ENCODE measurements around the gene GIPC2. TPM values are rescaled to one million over a fixed set of nuclear protein-coding genes. Genes with fewer than 3 reads are reported as not detected.

GIPC2 gene
- polyA plus RNA-seq, 4 donors: 30.1 to 99.8 (median 51.9) TPM

GRCh38 chr1:78040484-78041089 is 5.2 kb upstream of the GIPC2 start:
- FAIRE-seq (no peak), DNase-seq (no peak)
- no peaks in the 10 kb centered on the region for H3K9me3 ChIP-seq (ENCODE audit: control insufficient read depth in 2 of 2, insufficient read depth in 1 of 2, low read depth in 1 of 2, low read length in 1 of 2)
- peaks cover 0 to 6% (median 0%) of the 10 kb centered on the region in 3 donors for H3K4me1 ChIP-seq (ENCODE audit: control insufficient read depth in 3 of 3, insufficient read depth in 2 of 3, low read depth in 1 of 3, low read length in 2 of 3)
- WGBS, 3 donors: 62 to 78% (median 75%) methylated on average over 3 of the region's 3 CpGs
- no peak overlapping the region for H3K4me3 ChIP-seq (ENCODE audit: low read depth in 1 of 3, low read length in 3 of 3)
- no peaks in the 10 kb centered on the region for H3K36me3 ChIP-seq (ENCODE audit: control insufficient read depth in 3 of 3, insufficient read depth in 2 of 3, low read depth in 1 of 3, low read length in 3 of 3)
- H3K27ac ChIP-seq (ENCODE audit: low read depth in 1 of 3, low read length in 2 of 3): no peak overlapping the region
- peaks cover 0 to 6% (median 0%) of the 10 kb centered on the region in 3 donors for H3K27me3 ChIP-seq (ENCODE audit: control insufficient read depth in 3 of 3, insufficient read depth in 3 of 3, low read length in 3 of 3)

GRCh38 chr1:78043436-78043835 is 2.3 kb upstream of the GIPC2 start:
- H3K9me3 ChIP-seq (ENCODE audit: control insufficient read depth in 2 of 2, insufficient read depth in 1 of 2, low read depth in 1 of 2, low read length in 1 of 2): no peaks in the 10 kb centered on the region
- FAIRE-seq (no peak), DNase-seq (no peak)
- H3K4me1 ChIP-seq (ENCODE audit: control insufficient read depth in 3 of 3, insufficient read depth in 2 of 3, low read depth in 1 of 3, low read length in 2 of 3): peaks cover 0 to 6% (median 0%) of the 10 kb centered on the region in 3 donors
- 56 to 63% (median 57%) methylated on average over 3 of the region's 3 CpGs for WGBS, 3 donors
- H3K36me3 ChIP-seq (ENCODE audit: control insufficient read depth in 3 of 3, insufficient read depth in 2 of 3, low read depth in 1 of 3, low read length in 3 of 3): no peaks in the 10 kb centered on the region
- no peak overlapping the region for H3K27ac ChIP-seq (ENCODE audit: low read depth in 1 of 3, low read length in 2 of 3)
- H3K27me3 ChIP-seq (ENCODE audit: control insufficient read depth in 3 of 3, insufficient read depth in 3 of 3, low read length in 3 of 3): peaks cover 0 to 10% (median 9%) of the 10 kb centered on the region in 3 donors
- H3K4me3 ChIP-seq (ENCODE audit: low read depth in 1 of 3, low read length in 3 of 3): no peak overlapping the region

GRCh38 chr1:78044796-78045562 is 787 bp upstream of the GIPC2 start:
- H3K4me1 ChIP-seq (ENCODE audit: control insufficient read depth in 3 of 3, insufficient read depth in 2 of 3, low read depth in 1 of 3, low read length in 2 of 3): peaks cover 0 to 6% (median 0%) of the 10 kb centered on the region in 3 donors
- DNase-seq (peak; percentile 63 to 86), FAIRE-seq (no peak)
- H3K36me3 ChIP-seq (ENCODE audit: control insufficient read depth in 3 of 3, insufficient read depth in 2 of 3, low read depth in 1 of 3, low read length in 3 of 3): no peaks in the 10 kb centered on the region
- peak overlapping the region in 2 of 3 donors; percentile 72 to 89 for H3K4me3 ChIP-seq (ENCODE audit: low read depth in 1 of 3, low read length in 3 of 3)
- peak overlapping the region; percentile 83 to 96 (median 88) for H3K27ac ChIP-seq (ENCODE audit: low read depth in 1 of 3, low read length in 2 of 3)
- WGBS, 3 donors: 17 to 55% (median 24%) methylated on average over 14 of the region's 14 CpGs
- no peaks in the 10 kb centered on the region for H3K9me3 ChIP-seq (ENCODE audit: control insufficient read depth in 2 of 2, insufficient read depth in 1 of 2, low read depth in 1 of 2, low read length in 1 of 2)
- H3K27me3 ChIP-seq (ENCODE audit: control insufficient read depth in 3 of 3, insufficient read depth in 3 of 3, low read length in 3 of 3): peaks cover 0 to 10% (median 6%) of the 10 kb centered on the region in 3 donors

- Histone ChIP-seq H3K27me3 (ENCODE audit: control insufficient read depth in 3 of 3, insufficient read depth in 3 of 3, low read length in 3 of 3) (peaks cover 0 to 10% (median 6%) of the 10 kb centered on the region in 3 donors), H3K4me3 (ENCODE audit: low read depth in 1 of 3, low read length in 3 of 3) (peak overlapping the region; percentile 52 to 89 (median 72)), H3K4me1 (ENCODE audit: control insufficient read depth in 3 of 3, insufficient read depth in 2 of 3, low read depth in 1 of 3, low read length in 2 of 3) (peaks cover 0 to 6% (median 0%) of the 10 kb centered on the region in 3 donors), H3K36me3 (ENCODE audit: control insufficient read depth in 3 of 3, insufficient read depth in 2 of 3, low read depth in 1 of 3, low read length in 3 of 3) (peaks cover 0 to 2% (median 0%) of the 10 kb centered on the region in 3 donors), H3K27ac (ENCODE audit: low read depth in 1 of 3, low read length in 2 of 3) (peak overlapping the region; percentile 83 to 96 (median 88)), H3K9me3 (ENCODE audit: control insufficient read depth in 2 of 2, insufficient read depth in 1 of 2, low read depth in 1 of 2, low read length in 1 of 2) (no peaks in the 10 kb centered on the region)
- WGBS, 3 donors: 5 to 29% (median 10%) methylated on average over 18 to 19 of the region's 19 CpGs
- DNase-seq (no peak), FAIRE-seq (no peak)
Observed at GRCh38 chr1:78045563-78045925, 222 bp upstream of the GIPC2 start.

- H3K4me1 ChIP-seq (ENCODE audit: control insufficient read depth in 3 of 3, insufficient read depth in 2 of 3, low read depth in 1 of 3, low read length in 2 of 3): peaks cover 0 to 10% (median 2%) of the 10 kb centered on the region in 3 donors
- peaks cover 0 to 10% (median 6%) of the 10 kb centered on the region in 3 donors for H3K27me3 ChIP-seq (ENCODE audit: control insufficient read depth in 3 of 3, insufficient read depth in 3 of 3, low read length in 3 of 3)
- H3K36me3 ChIP-seq (ENCODE audit: control insufficient read depth in 3 of 3, insufficient read depth in 2 of 3, low read depth in 1 of 3, low read length in 3 of 3): peaks cover 0 to 4% (median 0%) of the 10 kb centered on the region in 3 donors
- WGBS, 3 donors: 24 to 54% (median 29%) methylated on average over 5 of the region's 5 CpGs
- H3K4me3 ChIP-seq (ENCODE audit: low read depth in 1 of 3, low read length in 3 of 3): peak overlapping the region in 2 of 3 donors; percentile 72 to 89
- FAIRE-seq (no peak), DNase-seq (peak; percentile 55 to 74)
- H3K27ac ChIP-seq (ENCODE audit: low read depth in 1 of 3, low read length in 2 of 3): peak overlapping the region in 1 of 3 donors; percentile 96
- no peaks in the 10 kb centered on the region for H3K9me3 ChIP-seq (ENCODE audit: control insufficient read depth in 2 of 2, insufficient read depth in 1 of 2, low read depth in 1 of 2, low read length in 1 of 2)
Observed at GRCh38 chr1:78047106-78047505, 1.3 kb downstream of the GIPC2 start.

GRCh38 chr1:78047631-78048030 is 1.9 kb downstream of the GIPC2 start:
- Histone ChIP-seq H3K36me3 (ENCODE audit: control insufficient read depth in 3 of 3, insufficient read depth in 2 of 3, low read depth in 1 of 3, low read length in 3 of 3) (peaks cover 0 to 4% (median 0%) of the 10 kb centered on the region in 3 donors), H3K27ac (ENCODE audit: low read depth in 1 of 3, low read length in 2 of 3) (peak overlapping the region in 1 of 3 donors; percentile 96), H3K27me3 (ENCODE audit: control insufficient read depth in 3 of 3, insufficient read depth in 3 of 3, low read length in 3 of 3) (peaks cover 0 to 10% (median 6%) of the 10 kb centered on the region in 3 donors), H3K9me3 (ENCODE audit: control insufficient read depth in 2 of 2, insufficient read depth in 1 of 2, low read depth in 1 of 2, low read length in 1 of 2) (no peaks in the 10 kb centered on the region), H3K4me3 (ENCODE audit: low read depth in 1 of 3, low read length in 3 of 3) (peak overlapping the region in 2 of 3 donors; percentile 72 to 89), H3K4me1 (ENCODE audit: control insufficient read depth in 3 of 3, insufficient read depth in 2 of 3, low read depth in 1 of 3, low read length in 2 of 3) (peaks cover 0 to 10% (median 2%) of the 10 kb centered on the region in 3 donors)
- WGBS, 3 donors: 10 to 58% (median 21%) methylated on average over 3 of the region's 3 CpGs
- DNase-seq (peak; percentile 67 to 88), FAIRE-seq (peak; percentile 55)

GRCh38 chr1:78048446-78048845 is 2.7 kb downstream of the GIPC2 start:
- H3K27me3 ChIP-seq (ENCODE audit: control insufficient read depth in 3 of 3, insufficient read depth in 3 of 3, low read length in 3 of 3): peaks cover 0 to 10% (median 6%) of the 10 kb centered on the region in 3 donors
- peaks cover 0 to 4% (median 0%) of the 10 kb centered on the region in 3 donors for H3K36me3 ChIP-seq (ENCODE audit: control insufficient read depth in 3 of 3, insufficient read depth in 2 of 3, low read depth in 1 of 3, low read length in 3 of 3)
- no peak for DNase-seq
- H3K27ac ChIP-seq (ENCODE audit: low read depth in 1 of 3, low read length in 2 of 3): no peak overlapping the region
- no peak for FAIRE-seq
- no peaks in the 10 kb centered on the region for H3K9me3 ChIP-seq (ENCODE audit: control insufficient read depth in 2 of 2, insufficient read depth in 1 of 2, low read depth in 1 of 2, low read length in 1 of 2)
- peaks cover 0 to 10% (median 2%) of the 10 kb centered on the region in 3 donors for H3K4me1 ChIP-seq (ENCODE audit: control insufficient read depth in 3 of 3, insufficient read depth in 2 of 3, low read depth in 1 of 3, low read length in 2 of 3)
- 27 to 61% (median 29%) methylated on average over 3 of the region's 3 CpGs for WGBS, 3 donors
- H3K4me3 ChIP-seq (ENCODE audit: low read depth in 1 of 3, low read length in 3 of 3): peak overlapping the region in 1 of 3 donors; percentile 8

GRCh38 chr1:78049396-78049795 is 3.6 kb downstream of the GIPC2 start:
- FAIRE-seq: no peak
- Histone ChIP-seq H3K9me3 (ENCODE audit: control insufficient read depth in 2 of 2, insufficient read depth in 1 of 2, low read depth in 1 of 2, low read length in 1 of 2) (no peaks in the 10 kb centered on the region), H3K36me3 (ENCODE audit: control insufficient read depth in 3 of 3, insufficient read depth in 2 of 3, low read depth in 1 of 3, low read length in 3 of 3) (peaks cover 0 to 4% (median 0%) of the 10 kb centered on the region in 3 donors), H3K4me3 (ENCODE audit: low read depth in 1 of 3, low read length in 3 of 3) (no peak overlapping the region), H3K4me1 (ENCODE audit: control insufficient read depth in 3 of 3, insufficient read depth in 2 of 3, low read depth in 1 of 3, low read length in 2 of 3) (peaks cover 0 to 9% (median 2%) of the 10 kb centered on the region in 3 donors), H3K27ac (ENCODE audit: low read depth in 1 of 3, low read length in 2 of 3) (no peak overlapping the region), H3K27me3 (ENCODE audit: control insufficient read depth in 3 of 3, insufficient read depth in 3 of 3, low read length in 3 of 3) (peaks cover 0 to 10% (median 6%) of the 10 kb centered on the region in 3 donors)
- DNase-seq: no peak
- 68 to 89% (median 76%) methylated on average over 4 of the region's 4 CpGs for WGBS, 3 donors

All from small intestine (tissue), 7 donors.